ENCODE results near the gene GRIK1.

The GRIK1 gene

DNA sequence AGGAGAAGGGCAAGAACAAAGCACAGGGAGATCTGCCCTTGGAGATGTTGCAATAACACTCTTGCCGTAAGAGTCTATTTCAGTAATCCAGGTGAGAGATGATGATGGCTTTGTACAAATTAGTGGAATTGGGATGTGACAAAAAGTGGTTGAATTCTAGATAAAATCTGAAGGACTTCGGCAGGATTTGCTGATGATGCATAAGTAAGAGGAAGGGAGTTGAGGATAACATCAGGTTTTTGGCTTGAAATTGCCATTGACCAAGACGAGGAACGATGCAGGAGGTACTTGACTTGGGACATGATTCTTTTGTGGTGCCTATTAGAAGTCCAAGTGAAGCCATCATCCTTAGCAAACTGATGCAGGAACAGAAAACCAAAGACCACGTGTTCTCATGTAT, 238.1 kb downstream of the GRIK1 start:
- TF ChIP-seq, protein P1, sequence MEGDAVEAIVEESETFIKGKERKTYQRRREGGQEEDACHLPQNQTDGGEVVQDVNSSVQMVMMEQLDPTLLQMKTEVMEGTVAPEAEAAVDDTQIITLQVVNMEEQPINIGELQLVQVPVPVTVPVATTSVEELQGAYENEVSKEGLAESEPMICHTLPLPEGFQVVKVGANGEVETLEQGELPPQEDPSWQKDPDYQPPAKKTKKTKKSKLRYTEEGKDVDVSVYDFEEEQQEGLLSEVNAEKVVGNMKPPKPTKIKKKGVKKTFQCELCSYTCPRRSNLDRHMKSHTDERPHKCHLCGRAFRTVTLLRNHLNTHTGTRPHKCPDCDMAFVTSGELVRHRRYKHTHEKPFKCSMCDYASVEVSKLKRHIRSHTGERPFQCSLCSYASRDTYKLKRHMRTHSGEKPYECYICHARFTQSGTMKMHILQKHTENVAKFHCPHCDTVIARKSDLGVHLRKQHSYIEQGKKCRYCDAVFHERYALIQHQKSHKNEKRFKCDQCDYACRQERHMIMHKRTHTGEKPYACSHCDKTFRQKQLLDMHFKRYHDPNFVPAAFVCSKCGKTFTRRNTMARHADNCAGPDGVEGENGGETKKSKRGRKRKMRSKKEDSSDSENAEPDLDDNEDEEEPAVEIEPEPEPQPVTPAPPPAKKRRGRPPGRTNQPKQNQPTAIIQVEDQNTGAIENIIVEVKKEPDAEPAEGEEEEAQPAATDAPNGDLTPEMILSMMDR (IDR thresholded peaks at IDR 0.05; ENCODE audit: poor library complexity, severe bottlenecking) = no peak
- no peak overlapping the region for H3K27ac ChIP-seq (ENCODE audit: poor library complexity, severe bottlenecking)

DNA sequence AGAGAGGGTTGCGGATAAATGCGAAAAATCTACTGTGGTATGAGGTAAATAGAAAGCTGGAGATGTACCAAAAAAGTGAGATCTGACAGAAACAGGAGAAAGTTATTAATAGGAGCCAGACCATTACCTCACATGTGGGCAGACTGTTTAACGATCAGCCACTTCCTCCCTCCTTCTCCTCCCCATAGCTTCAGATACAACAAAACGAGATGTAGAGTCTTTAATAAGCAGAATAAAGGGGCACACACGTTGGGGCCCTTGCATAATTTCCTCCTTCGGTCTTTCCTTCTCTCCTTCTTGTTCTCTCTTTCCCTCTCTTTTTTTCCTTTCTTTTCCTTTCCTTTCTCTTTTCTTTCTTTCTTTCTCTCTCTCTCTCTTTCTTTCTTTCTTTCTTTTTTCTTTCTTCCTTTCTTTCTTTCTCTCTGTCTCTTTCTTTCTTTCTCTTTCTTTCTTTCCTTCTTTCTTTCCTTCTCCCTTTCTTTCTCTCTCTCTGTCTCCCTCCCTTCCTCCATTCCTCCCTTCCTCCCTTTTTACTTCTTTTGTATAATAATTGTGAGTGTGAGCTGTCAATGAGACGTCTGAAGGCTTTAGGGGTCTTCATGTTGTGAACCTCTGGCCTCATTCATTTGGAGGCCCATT, 242.1 kb downstream of the GRIK1 start:
- no peak for DNase-seq (ENCODE audit: low spot score)
- no peak for ATAC-seq (ENCODE audit: low read depth)

More for the DNA sequence above, 238.1 kb downstream of the GRIK1 start:
- ATAC-seq (ENCODE audit: low read depth) (no peak), DNase-seq (ENCODE audit: low spot score) (no peak)
- Histone ChIP-seq H3K9me3 (ENCODE audit: severe bottlenecking) (no peaks in the 10 kb centered on the region), H3K4me3 (ENCODE audit: severe bottlenecking) (no peak overlapping the region), H3K4me1 (ENCODE audit: insufficient read depth, poor library complexity, severe bottlenecking) (no peaks in the 10 kb centered on the region), H3K27me3 (ENCODE audit: insufficient read depth, poor library complexity, severe bottlenecking) (no peaks in the 10 kb centered on the region), H3K36me3 (ENCODE audit: low read depth) (no peaks in the 10 kb centered on the region)

DNA sequence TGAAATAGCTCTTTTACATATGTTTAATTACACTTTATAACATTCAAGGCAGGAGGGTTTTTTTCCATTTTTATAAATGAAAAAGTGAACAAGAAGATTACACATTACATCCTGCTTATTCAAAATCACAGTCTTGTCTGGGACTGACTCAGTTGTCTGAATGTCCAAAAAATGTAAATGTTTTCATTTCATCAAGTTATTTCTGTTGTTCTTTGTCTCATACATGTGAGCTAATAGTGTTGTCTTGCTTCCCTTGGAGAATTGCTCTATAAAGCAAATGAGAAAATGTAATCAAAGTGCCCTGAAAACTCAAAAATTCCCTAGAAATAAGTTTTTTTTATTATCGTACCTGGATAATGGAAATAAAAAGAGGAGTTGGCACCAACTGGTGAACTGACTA, 242.9 kb downstream of the GRIK1 start:
- no peak for ATAC-seq (ENCODE audit: low read depth)

More for the DNA sequence above, 242.1 kb downstream of the GRIK1 start:
- no peaks in the 10 kb centered on the region for H3K4me1 ChIP-seq (ENCODE audit: insufficient read depth, poor library complexity, severe bottlenecking)
- TF ChIP-seq, protein P1 (IDR thresholded peaks at IDR 0.05; ENCODE audit: poor library complexity, severe bottlenecking) = no peak
- no peaks in the 10 kb centered on the region for H3K27me3 ChIP-seq (ENCODE audit: insufficient read depth, poor library complexity, severe bottlenecking)
- H3K36me3 ChIP-seq (ENCODE audit: low read depth) = no peaks in the 10 kb centered on the region
- no peaks in the 10 kb centered on the region for H3K9me3 ChIP-seq (ENCODE audit: severe bottlenecking)
- H3K27ac ChIP-seq (ENCODE audit: poor library complexity, severe bottlenecking) = no peak overlapping the region
- no peak overlapping the region for H3K4me3 ChIP-seq (ENCODE audit: severe bottlenecking)

DNA sequence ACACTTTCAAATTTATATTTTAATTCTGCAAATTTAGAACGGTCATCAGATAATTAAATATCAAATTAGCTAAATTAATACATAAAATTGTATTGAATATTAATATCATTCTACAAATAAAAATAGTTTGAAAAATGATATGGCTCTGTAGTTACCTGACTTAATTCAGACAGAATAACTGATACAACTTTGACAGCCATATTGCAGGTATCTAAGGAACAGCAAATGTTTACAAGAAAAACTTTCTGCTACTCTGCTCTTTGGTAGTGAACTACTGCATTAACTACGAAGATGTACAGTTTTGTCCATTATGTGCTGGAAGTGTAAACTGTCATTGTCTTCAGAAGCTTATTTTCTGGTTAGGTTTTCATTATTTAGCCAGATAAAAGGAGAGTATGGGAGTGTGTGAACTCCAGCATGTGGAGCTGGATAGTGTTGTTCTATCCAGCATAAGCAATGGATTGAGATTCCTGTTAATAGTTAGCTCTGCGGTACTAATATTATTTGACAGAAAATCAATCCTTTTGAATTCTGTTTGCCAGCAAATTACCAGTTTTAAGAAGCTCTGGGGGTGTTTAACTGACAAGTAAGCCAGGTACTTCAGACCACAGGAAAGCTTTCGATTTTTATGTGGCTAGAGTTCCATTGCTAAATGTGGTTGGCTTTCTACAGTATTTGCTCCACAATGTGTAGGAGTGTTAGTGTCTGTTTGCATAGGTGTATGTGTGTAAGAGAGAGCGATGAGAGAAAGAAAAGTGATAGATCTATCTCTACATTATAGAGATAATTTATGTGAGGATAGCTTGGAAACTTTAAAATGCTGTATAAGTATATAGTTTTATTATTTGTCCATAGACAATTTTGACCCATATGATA, 247.9 kb downstream of the GRIK1 start:
- Histone ChIP-seq H3K27ac (ENCODE audit: poor library complexity, severe bottlenecking) (no peak overlapping the region), H3K4me3 (ENCODE audit: severe bottlenecking) (no peak overlapping the region), H3K27me3 (ENCODE audit: insufficient read depth, poor library complexity, severe bottlenecking) (peaks cover 3% of the 10 kb centered on the region), H3K36me3 (ENCODE audit: low read depth) (no peaks in the 10 kb centered on the region), H3K9me3 (ENCODE audit: severe bottlenecking) (no peaks in the 10 kb centered on the region), H3K4me1 (ENCODE audit: insufficient read depth, poor library complexity, severe bottlenecking) (no peaks in the 10 kb centered on the region)
- DNase-seq (ENCODE audit: low spot score) = no peak
- ATAC-seq (ENCODE audit: low read depth) = no peak
- TF ChIP-seq, protein P1 (IDR thresholded peaks at IDR 0.05; ENCODE audit: poor library complexity, severe bottlenecking) = no peak

More for the DNA sequence above, 242.9 kb downstream of the GRIK1 start:
- TF ChIP-seq, protein P1 (IDR thresholded peaks at IDR 0.05; ENCODE audit: poor library complexity, severe bottlenecking) = no peak
- DNase-seq (ENCODE audit: low spot score) = no peak
- no peaks in the 10 kb centered on the region for H3K4me1 ChIP-seq (ENCODE audit: insufficient read depth, poor library complexity, severe bottlenecking)
- no peak overlapping the region for H3K4me3 ChIP-seq (ENCODE audit: severe bottlenecking)
- no peaks in the 10 kb centered on the region for H3K36me3 ChIP-seq (ENCODE audit: low read depth)
- H3K9me3 ChIP-seq (ENCODE audit: severe bottlenecking) = no peaks in the 10 kb centered on the region
- H3K27ac ChIP-seq (ENCODE audit: poor library complexity, severe bottlenecking) = no peak overlapping the region
- H3K27me3 ChIP-seq (ENCODE audit: insufficient read depth, poor library complexity, severe bottlenecking) = no peaks in the 10 kb centered on the region
